NK-92 treated with Interleukin-12 subunit alpha and Interleukin-12 subunit beta, amount 100 ng/mL, for 24 hours (cell line): ENCODE measurements around the gene ZNF688.
A peak's percentile ranks its signal among the peaks of the same experiment; 100 is the strongest.

Source experiments
- DNase-seq: peaks from one replicate; lab custom pipeline; 2025; lab: John Stamatoyannopoulos, UW

The ZNF688 gene

DNA sequence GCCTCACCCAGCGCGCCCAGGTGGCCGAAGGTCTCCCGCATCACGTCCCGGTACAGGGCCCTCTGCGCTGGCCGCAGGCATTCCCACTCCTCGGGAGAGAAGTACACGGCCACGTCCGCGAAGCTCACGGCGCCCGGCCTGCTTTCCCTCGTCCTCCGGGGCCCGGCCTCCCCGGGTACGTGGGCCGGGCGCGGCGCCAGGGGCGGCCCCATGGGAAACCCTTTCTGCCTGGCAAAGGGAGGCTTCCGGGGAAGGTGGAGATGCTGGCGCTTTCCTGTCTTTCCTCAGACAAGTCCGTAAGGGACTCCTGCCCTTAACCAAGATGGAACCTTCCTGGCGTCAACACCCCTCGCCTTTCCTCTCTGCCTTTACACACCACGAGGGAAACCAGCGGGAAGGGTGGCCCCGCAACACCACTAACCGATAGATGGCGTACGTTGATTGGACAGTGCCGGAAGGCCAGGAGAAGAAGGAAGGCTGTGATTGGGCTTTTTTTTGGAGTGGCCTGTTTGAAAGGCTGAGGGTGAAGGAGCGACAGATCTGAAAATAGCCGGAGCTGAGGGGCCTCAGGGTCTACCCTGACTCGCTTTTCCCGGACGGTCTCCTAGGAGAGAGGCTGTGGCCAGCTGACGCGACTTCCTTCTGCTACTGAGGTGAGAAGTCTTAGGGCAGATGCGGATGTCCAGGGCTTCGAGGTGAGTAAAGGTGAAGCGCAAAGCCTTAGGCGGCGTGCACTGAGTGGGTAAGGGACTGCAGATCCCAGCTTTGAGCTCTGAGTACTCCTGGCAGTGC, 14.1 kb upstream of the ZNF688 start, which contains the start of gene ZNF785:
Gene ZNF785, minus strand, starts transcription at position 298 of the 792 bp plus-strand sequence. Its CDS starts 86 bp downstream, at position 212.
- DNase-seq: no peak

DNA sequence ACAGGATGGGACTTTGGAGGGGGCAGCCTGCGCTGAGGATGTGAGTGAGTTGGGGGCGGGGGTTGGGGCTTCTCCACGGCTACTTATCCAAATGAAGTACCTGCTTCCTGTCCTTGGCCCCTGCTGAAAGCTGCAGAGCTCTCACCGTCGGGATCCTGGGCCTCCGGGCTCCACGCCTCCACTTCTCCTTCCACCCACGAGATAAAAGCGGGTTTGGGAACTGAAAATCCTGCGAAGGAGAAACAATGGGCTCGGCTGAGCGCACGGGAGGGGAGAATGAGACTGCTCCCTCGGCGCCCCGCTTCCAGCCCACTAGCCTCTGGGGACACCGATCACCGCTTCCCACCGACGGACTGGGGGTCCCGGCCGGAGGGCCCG, 13.5 kb upstream of the ZNF688 start:
- DNase-seq: no peak

GRCh38 chr16:30582611-30583340, 11.3 kb upstream of the ZNF688 start:
- no peak for DNase-seq

- DNase-seq: no peak
These were observed 9.9 kb upstream of the ZNF688 start for GRCh38 chr16:30581457-30581856.

DNA sequence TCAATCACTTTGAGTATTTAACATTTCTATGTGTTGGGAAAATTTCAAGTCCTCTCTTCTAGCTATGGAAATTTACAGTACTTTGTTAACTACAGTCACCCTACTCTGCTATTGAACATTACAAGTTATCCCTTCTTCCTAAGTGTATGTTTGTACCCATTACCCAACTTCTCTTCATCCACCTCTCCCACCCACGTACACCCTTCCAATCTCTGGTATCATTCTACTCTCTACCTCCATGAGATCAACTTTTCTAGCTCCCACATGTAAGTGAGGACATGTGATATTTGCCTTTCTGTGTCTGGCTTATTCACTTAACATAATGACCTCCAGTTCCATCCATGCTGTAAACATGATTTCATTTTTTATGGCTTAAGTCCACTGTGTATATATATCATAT, 3.2 kb upstream of the ZNF688 start:
- DNase-seq: no peak

DNA sequence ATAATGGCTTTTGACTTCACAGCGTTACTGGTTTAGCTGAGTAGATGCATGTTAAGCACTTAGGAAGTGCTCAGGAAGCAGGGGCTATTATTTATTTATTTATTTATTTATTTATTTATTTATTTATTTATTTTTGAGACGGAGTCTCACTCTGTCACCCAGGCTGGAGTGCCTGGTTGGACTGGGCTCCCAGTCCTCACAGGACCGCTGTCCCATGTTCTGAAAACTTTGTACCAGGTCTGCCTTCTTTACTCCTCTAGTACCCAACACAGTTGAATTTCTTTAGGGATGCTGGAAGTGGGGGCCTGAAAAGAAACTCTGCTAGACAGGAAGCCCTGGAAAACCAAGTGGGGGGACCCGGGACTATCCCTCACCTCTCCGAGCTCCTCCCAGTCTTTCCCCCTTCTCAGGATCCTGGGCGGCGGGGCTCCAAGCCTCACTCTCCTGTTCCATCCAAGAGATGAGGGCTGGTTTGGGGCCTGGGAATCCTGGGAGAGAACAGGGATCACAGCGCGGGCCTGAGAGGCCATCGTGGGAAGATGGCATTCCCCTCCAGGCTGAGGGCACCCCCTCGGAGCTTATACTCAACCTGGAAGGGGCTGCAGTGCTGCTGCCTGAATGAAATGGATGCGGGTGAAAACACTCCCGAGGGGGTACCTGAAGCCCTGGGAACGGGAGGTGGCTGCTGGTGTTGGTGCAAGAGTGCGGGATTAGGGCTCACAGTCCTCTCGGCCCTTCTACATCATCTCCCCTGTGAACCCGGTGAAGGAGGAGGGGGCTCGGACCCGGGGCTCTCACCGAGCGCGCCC, 674 bp downstream of the ZNF688 start:
- DNase-seq: no peak

DNA sequence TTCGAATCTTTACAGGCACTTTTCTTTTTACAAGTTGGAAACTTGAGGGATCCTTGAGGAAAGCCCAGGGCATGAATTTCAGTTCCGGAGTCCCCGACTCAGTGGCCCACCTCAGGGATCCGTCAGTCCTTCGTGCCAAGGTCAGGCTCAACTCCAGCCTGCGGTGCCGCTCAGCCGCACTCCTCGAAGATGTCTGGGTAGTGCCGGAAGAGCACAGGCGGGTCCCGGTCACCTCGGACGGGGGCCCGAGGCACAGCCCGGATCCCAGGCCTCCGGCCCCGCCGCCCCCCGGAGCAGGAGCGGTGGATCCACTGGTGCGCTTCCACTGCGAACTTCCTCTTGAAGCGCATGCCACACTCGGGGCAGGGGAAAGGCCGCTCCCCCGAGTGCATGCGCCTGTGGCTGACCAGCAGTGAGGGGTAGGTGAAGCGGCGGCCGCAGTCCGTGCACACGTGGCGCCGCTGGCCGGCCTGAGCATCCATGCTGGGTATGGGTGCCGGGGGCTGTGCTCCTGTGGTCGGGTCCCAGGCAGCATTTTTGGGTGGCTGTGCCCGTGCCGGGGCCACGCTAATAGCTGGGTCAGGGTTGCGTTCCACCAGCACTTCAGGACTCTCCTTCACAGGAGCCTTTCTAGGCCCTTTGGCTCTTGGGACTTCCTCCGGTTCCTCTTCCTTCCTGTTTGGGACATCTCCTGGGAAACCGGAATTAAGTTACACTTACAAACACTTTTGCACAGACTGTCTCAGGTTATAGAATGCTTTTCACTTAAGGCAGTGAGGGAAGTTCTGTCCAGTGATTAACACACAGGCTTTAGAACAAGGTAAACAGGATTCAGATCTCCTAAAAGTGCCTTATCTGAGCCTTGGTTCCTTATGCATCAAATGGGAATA, 1.5 kb downstream of the ZNF688 start:
- no peak for DNase-seq

DNA sequence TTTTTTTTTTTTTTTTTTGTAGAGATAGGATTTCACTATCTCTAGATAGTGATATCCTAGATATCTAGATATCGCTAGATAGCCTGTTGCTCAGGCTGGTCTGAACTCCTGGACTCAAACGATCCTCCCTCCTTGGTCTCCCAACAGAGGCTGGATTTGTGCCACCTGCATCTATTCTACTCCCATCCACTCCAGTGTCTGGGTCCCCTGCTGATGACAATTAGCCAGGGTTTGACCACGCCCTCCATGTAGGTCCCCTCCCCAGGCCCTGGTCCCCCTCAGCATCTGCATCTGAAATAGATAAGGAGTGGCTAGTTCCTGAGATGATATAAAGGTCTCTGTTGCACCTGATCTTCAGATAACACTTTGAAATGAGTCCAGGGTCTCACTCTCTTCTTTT, 2.2 kb downstream of the ZNF688 start:
- DNase-seq: no peak

DNA sequence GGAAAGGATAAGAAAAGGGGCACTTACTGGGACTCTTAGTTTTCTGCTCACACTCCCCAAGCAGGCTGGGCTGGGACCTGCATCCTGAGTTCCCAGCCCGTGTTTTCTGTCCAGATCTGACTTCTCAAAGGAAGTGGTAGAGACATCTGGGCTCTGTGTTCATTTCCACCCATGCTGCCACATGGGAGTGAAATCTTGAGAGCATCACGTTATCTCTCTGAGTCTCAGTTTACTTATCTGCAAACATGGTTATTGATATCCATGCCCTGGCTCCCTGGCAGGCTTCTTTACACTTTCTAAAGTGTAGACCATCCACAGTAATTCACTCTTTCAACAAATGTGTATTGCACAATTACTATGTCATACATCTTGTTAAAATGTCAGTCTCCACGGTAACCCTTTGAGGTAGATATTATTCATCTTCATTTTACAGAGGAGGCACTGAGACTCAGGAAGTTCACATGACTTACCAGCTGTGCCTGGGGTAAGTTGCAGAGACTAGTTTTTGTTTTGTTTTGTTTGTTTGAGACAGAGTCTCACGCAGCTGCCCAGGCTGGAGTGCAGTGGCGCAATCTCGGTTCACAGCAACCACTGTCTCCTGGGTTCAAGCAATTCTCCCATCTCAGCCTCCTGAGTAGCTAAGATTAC, 3.4 kb downstream of the ZNF688 start:
- DNase-seq: peak; percentile 72

DNA sequence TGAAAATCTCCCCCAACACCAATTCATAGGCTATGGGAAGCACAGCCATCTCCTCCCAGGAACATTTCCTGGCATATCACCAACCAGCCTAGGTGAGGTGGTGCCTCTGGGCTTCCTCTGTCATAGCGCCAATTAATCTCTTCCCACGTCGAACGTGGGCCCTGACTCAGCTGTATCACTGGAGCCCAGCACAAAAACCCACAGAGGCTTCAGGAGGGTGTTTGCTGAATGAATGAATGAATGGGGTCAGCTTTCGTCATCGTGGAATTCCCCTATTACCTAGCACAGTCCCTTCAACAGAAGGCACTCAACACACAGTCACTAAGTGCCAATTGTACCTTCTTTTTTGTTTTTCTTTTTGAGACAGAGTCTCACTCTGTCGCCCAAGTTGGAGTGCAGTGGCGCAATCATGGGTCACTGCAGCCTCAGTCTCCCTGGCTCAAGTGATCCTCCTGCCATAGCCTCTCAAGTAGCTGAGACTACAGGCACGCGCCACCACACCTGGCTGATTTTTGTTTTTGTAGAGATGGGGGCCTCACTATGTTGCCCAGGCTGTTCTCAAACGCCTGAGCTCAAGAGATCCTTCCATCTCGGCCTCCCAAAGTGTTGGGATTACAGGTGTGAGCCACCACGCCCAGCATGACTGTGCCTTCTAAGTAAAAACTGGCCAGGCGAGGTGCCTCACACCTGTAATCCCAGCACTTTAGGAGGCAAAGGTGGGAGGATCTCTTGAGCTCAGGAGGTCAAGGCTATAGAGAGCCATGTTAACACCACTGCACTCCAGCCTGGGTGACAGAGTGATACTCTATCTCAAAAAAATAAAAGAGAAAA, 4.1 kb downstream of the ZNF688 start:
- DNase-seq: peak; percentile 73

DNA sequence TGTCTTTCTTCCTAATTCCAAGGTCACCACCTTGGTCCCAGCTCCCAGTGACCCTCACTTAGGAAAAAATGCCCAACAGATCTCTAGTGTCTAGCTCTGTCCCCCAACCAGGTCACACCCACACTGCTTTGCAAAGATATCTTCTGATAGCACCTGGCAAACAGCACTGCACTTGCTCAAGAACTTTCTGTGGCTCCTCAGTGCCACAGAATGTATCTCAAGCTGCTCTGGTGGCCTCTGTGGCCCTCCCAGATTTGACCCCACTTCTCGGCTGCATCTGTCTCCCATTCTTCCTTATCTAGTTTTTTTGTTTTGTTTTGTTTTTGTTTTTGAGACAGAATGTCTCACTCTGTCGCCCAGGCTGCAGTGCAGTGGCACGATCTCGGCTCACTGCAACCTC, 5.0 kb downstream of the ZNF688 start:
- no peak for DNase-seq

DNA sequence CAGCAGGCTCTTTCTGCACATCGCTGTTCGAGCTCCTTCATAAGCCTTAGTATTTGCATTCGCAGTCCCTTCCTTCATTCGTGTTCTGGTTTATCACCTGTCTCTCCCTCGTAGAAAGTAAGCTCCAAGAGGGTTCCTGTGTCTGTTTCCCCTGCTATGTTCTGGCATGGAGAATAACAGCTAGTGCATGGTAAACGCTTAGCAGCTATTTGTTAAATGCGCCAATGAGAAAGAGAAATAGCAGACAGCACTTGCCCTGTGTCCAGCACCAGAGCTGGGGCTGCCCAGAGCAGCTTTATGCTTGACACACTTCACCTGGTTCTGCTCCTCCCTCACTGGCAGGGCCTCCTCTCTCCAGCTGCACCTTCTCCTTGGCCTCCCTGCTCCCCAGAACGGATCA, 5.5 kb downstream of the ZNF688 start:
- no peak for DNase-seq

GRCh38 chr16:30565526-30565925, 6.0 kb downstream of the ZNF688 start:
- no peak for DNase-seq

DNA sequence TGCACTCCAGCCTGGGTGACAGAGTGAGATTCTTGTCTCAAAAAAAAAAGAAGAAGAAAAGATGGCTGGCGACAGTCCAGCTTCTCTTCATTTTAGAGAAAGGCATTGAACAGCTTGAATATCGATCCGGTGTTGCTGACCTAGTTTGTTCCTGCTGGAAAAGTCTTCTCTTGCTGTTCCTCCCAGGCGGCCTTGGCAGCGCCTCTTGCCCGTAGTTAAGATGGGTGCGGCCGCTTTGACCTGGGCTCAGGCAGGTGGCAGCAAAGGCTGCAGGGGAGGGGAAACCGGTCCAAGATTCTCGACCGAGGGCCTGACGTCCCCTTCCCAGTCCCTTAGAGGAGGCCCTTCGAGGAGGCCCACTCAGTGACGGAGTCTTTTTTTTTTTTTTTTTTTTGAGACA, 9.5 kb downstream of the ZNF688 start:
- no peak for DNase-seq

- DNase-seq: peak; percentile 36
These were observed 10.3 kb downstream of the ZNF688 start for GRCh38 chr16:30561089-30561816.

DNA sequence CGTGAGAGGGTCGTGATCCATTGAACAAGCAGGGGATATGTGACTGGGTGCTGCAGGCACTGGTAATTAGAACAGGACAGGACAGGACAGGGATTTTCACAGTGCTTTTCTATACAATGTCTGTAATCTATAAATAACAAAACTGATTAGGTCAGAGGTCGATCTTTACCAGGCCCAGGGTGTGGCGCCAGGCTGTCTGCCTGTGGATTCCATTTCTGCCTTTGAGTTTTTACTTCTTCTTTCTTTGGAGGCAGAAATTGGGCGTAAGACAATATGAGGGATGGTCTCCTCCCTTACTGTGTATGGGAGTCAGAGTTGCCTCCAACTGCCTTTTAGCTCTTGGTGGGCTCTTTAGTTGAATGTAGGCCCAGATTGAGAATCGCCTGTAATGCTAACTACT, 11.8 kb downstream of the ZNF688 start:
- DNase-seq: no peak

DNA sequence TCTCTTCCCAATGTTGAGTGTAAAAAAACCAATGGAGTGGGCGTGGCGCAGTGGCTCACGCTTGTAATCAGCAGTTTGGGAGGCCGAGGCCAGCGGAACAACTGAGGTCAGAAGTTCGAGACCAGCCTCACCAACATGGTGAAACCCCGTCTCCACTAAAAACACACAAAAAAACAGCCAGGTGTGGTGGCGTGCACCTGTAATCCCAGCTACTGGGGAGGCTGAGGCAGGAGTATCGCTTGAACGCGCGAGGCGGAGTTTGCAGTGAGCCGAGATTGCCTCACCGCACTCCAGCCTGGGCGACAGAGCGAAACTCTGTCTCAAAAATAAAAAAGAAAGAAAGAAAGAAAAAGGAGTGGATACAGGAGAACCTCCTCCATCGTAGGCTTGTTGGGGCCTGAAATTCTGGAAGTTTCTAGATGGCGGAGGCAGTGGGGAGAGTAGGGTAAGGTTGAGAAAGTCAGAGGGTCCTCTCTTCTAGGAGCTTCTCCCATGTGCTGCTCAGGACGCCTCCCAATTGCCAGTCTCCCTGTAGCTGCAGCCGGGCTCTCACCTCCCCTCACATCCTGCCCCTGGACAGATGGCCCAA, 12.6 kb downstream of the ZNF688 start:
- no peak for DNase-seq

- peak; percentile 96 for DNase-seq
These were observed 13.3 kb downstream of the ZNF688 start, which contains the start of gene ZNF764 for GRCh38 chr16:30557957-30558788. TSS of gene ZNF764 (minus strand) at chr16:30558374. CDS start at chr16:30558182, 192 bp downstream.
